HepG2 (cell line): ENCODE data around the gene B3GALNT2. TPM values are rescaled to one million over a fixed set of nuclear protein-coding genes. Genes with fewer than 3 reads are reported as not detected.

Experiments
- ATAC-seq: fragments of 200-7000 bp; cut with Tn5 transposase; 3 replicates; pipeline ENCODE4 v1.9.1; 2020; ENCODE audit warnings: mild to moderate bottlenecking, moderate library complexity
- BruUV-seq: library from RNA; stranded (reverse); fragments of 400-500 nt; replicated peaks from 2 replicates; lab custom pipeline; 2021; lab: Mats Ljungman, UMichigan
- CTCF ChIA-PET: fragments of 300-600 bp; formaldehyde crosslinking; extraction: SDS; loops from one replicate; lab custom pipeline; 2021; ENCODE audit warnings: low total read pairs, inconsistent platforms, low intra/inter-chr PET ratio; lab: Yijun Ruan, JAX
- POLR2A ChIA-PET: fragments of 350-600 bp; sonication (Branson Sonifier 250); formaldehyde crosslinking; loops from one replicate; lab custom pipeline; 2020; ENCODE audit warnings: antibody characterized with exemption, inconsistent platforms; lab: Yijun Ruan, JAX
- DNase-seq: peaks from one replicate; pipeline ENCODE4 v3.0.0-alpha.2; 2015; ENCODE audit warnings: low spot score
- FAIRE-seq: peaks from 3 replicates; lab custom pipeline; 2011; peaks lifted over from hg19 to GRCh38; lab: Jason Lieb, UNC
- H2AFZ ChIP-seq: one replicate; pipeline ENCODE4 v1.6.1; 2011; ENCODE audit warnings: low read length, inconsistent platforms
- H3K27ac ChIP-seq: fragments of 300-600 bp; 3 replicates; pipeline ENCODE4 v1.8.0; 2011; ENCODE audit warnings: mixed run types, mild to moderate bottlenecking, mixed read lengths, low read length, inconsistent platforms; ENCODE audit not compliant: insufficient read depth; ENCODE audit errors: extremely low read length
- H3K27me3 ChIP-seq, 2 experiments: fragments of 200-600 bp in 1 of 2; 2 replicates in 1 of 2; 3 replicates in 1 of 2; pipeline versions ENCODE4 v1.6.0 to v1.8.0; 2011; ENCODE audit warnings: low read length in 2 of 2, mild to moderate bottlenecking in 2 of 2, moderate library complexity in 2 of 2, inconsistent platforms in 1 of 2; ENCODE audit not compliant: insufficient read depth in 2 of 2, control insufficient read depth in 1 of 2
- H3K36me3 ChIP-seq, 2 experiments: fragments of 200-600 bp in 1 of 2; replicated peaks in 1 of 2; 2 replicates in 1 of 2; 3 replicates in 1 of 2; pipeline versions ENCODE4 v1.5.1 to v1.8.0; 2011; ENCODE audit warnings: low read length in 2 of 2, inconsistent platforms in 1 of 2; ENCODE audit not compliant: insufficient read depth in 2 of 2, control insufficient read depth in 1 of 2
- H3K4me1 ChIP-seq: 2 replicates; pipeline ENCODE4 v1.5.1; 2012; ENCODE audit warnings: low read length, inconsistent platforms; ENCODE audit not compliant: insufficient read depth
- H3K4me2 ChIP-seq: 2 replicates; pipeline ENCODE4 v1.6.0; 2011; ENCODE audit warnings: low read depth, low read length, inconsistent platforms
- H3K4me3 ChIP-seq, 3 experiments: fragments of 200-600 bp in 1 of 3; sonication (generic), shearing (Covaris generic) in 1 of 3; replicated peaks in 1 of 3; 2 replicates each; pipeline ENCODE4 v1.5.1; 2011 to 2016; ENCODE audit warnings: low read length in 3 of 3, inconsistent platforms in 2 of 3, low read depth in 2 of 3, mild to moderate bottlenecking in 2 of 3, control low read depth in 1 of 3, mixed read lengths in 1 of 3; ENCODE audit not compliant: insufficient read depth in 1 of 3
- H3K79me2 ChIP-seq: one replicate; pipeline ENCODE4 v1.6.1; 2011; ENCODE audit warnings: low read length, inconsistent platforms; ENCODE audit not compliant: insufficient read depth
- H3K9ac ChIP-seq: 2 replicates; pipeline ENCODE4 v1.6.0; 2011; ENCODE audit warnings: mild to moderate bottlenecking, low read depth, low read length, inconsistent platforms; ENCODE audit not compliant: insufficient read depth
- H3K9me3 ChIP-seq: 2 replicates; pipeline ENCODE4 v1.5.1; 2012; ENCODE audit warnings: mild to moderate bottlenecking, low read length
- H4K20me1 ChIP-seq: 2 replicates; pipeline ENCODE4 v1.6.0; 2011; ENCODE audit warnings: inconsistent platforms, mild to moderate bottlenecking, low read length, moderate library complexity; ENCODE audit not compliant: insufficient read depth
- ARNT ChIP-seq: fragments of 450-650 bp; IDR thresholded peaks from 2 replicates; pipeline ENCODE4 v1.6.1; 2017
- KMT2A ChIP-seq: sonication (generic); formaldehyde crosslinking; IDR thresholded peaks from 2 replicates; pipeline ENCODE4 v1.4.0; 2020; ENCODE audit warnings: missing genetic modification reagents
- MTF2 ChIP-seq: sonication (generic); formaldehyde crosslinking; IDR thresholded peaks from 2 replicates; pipeline ENCODE4 v1.5.0; 2020; ENCODE audit warnings: missing genetic modification reagents, borderline replicate concordance
- NFKBIZ ChIP-seq: IDR thresholded peaks from 2 replicates; pipeline ENCODE4 v1.6.1; 2018; ENCODE audit warnings: missing genetic modification reagents, missing compliant biosample characterization
- TCF7 ChIP-seq: sonication (generic); IDR thresholded peaks from 2 replicates; pipeline ENCODE4 v1.6.1; 2016; ENCODE audit warnings: antibody characterized with exemption, low read depth
- ZNF20 ChIP-seq: sonication (generic); formaldehyde crosslinking; IDR thresholded peaks from 2 replicates; pipeline ENCODE4 v1.4.0; 2020; ENCODE audit warnings: mild to moderate bottlenecking, moderate library complexity, missing genetic modification reagents
- ZNF274 ChIP-seq: sonication (generic); formaldehyde crosslinking; IDR thresholded peaks from 2 replicates; pipeline ENCODE4 v1.5.1; 2020; ENCODE audit warnings: mild to moderate bottlenecking, missing genetic modification reagents
- ZNF747 ChIP-seq: sonication (generic); formaldehyde crosslinking; IDR thresholded peaks from 2 replicates; pipeline ENCODE4 v1.8.1; 2023; ENCODE audit warnings: missing genetic modification reagents, mild to moderate bottlenecking, borderline replicate concordance
- WGBS: methylation state at CpG from one replicate; pipeline ENCODE4 v1.1.6; 2017; ENCODE audit warnings: low lambda C conversion rate; 5-methylcytosine and 5-hydroxymethylcytosine counted together
- in situ Hi-C: cut with HindIII; loops from 2 replicates; pipeline ENCODE4 v1.10.0; 2017; ENCODE audit warnings: low pct_unique_long_range_greater_than_20kb; ENCODE audit not compliant: extremely low pct_ligation_motif_present
- intact Hi-C: fragments of 100-400 bp; cut with micrococcal nuclease; formaldehyde crosslinking; loops from one replicate; pipeline ENCODE4 v1.10.0; 2022; ENCODE audit not compliant: unreplicated experiment
- polyA plus RNA-seq, 8 experiments: library from polyadenylated mRNA; depleted of rRNA in 3 of 8; stranded (reverse) in 7 of 8; unstranded in 1 of 8; fragments of >200 nt; fragmentation: Illumina TruSeq in 4 of 8; extraction: Trizol in 4 of 8; gene quantifications; 2 replicates each; pipeline versions ENCODE4 v1.2.1 to v1.2.3, GENCODE V29; 2011 to 2016; ENCODE audit warnings: low read depth in 4 of 8, missing spikeins in 1 of 8, mixed read lengths in 1 of 8; ENCODE audit not compliant: insufficient read depth in 1 of 8
- total RNA-seq, 5 experiments: library from RNA; depleted of rRNA; stranded (reverse); fragments of >200 nt; fragmentation: Illumina TruSeq; extraction: Trizol; gene quantifications; 2 replicates each; pipeline ENCODE4 v1.2.3, GENCODE V29; 2016; ENCODE audit warnings: low read depth in 1 of 5
- TF ChIP-seq, protein P1 (sequence below): sonication (generic); formaldehyde crosslinking; IDR thresholded peaks from 2 replicates; pipeline ENCODE4 v1.8.1; 2023; ENCODE audit warnings: mild to moderate bottlenecking, inconsistent platforms, moderate library complexity, missing genetic modification reagents, borderline replicate concordance

The B3GALNT2 gene
- total and polyA plus RNA-seq, 2 of the 13 experiments (the other 11 are each of a cell fraction or from before 2014, with no cell fraction given): 16.5 to 28.9 TPM

DNA sequence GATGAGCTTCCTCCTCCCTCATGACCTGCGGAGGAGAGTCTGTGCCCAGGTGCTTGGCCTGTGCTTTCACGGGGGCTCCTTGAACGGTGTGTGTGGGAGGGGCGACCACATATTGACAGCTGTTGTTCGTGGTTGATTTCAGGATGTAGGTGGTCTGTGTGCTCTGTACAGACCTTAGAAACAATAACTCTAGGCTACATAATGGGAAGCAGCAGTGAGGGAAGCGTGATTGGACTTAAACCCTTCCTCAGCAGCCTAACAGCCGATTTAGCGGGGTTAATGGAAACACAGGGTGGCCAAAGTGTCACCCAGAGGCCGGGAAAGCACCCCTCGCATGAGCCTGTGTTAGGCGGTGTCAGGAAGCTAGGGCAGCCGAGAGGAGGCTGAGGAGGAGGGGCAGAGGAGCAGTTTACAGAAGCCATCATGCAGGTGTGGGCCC lies 81.0 kb downstream of the B3GALNT2 start:
- ChIA-PET CTCF (no interaction called here), POLR2A (no interaction called here)
- Histone ChIP-seq H3K9ac (no peak overlapping the region), H3K79me2 (peaks cover 14% of the 10 kb centered on the region), H3K4me2 (no peak overlapping the region), H3K9me3 (no peaks in the 10 kb centered on the region), H3K36me3 (peaks cover 5 to 26% of the 10 kb centered on the region in 2 experiments; a peak in 4 of 5 replicates), H2AFZ (no peak overlapping the region), H3K4me1 (no peaks in the 10 kb centered on the region), H3K27me3 (no peaks in the 10 kb centered on the region; a peak in 1 of 5 replicates), H3K27ac (no peak overlapping the region), H4K20me1 (no peaks in the 10 kb centered on the region), H3K4me3 (no peak overlapping the region)
- DNase-seq (no peak), ATAC-seq (no peak), FAIRE-seq (no peak)
- no TSS peak for BruUV-seq
- intact Hi-C loops: no loop called here
- in situ Hi-C loops: no loop called here
- no peak for TF ChIP-seq ZNF747
- TF ChIP-seq KMT2A: no peak
- no peak for TF ChIP-seq ZNF274 (CRISPR knock-in tag)
- TF ChIP-seq NFKBIZ (CRISPR knock-in tag): no peak
- TF ChIP-seq, protein P1, sequence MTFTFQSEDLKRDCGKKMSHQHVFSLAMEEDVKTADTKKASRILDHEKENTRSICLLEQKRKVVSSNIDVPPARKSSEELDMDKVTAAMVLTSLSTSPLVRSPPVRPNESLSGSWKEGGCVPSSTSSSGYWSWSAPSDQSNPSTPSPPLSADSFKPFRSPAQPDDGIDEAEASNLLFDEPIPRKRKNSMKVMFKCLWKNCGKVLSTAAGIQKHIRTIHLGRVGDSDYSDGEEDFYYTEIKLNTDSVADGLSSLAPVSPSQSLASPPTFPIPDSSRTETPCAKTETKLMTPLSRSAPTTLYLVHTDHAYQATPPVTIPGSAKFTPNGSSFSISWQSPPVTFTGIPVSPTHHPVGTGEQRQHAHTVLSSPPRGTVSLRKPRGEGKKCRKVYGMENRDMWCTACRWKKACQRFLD (CRISPR knock-in tag): no peak
- no peak for TF ChIP-seq ZNF20 (CRISPR knock-in tag)
- WGBS: 86% methylated on average over 12 of the region's 12 CpGs

DNA sequence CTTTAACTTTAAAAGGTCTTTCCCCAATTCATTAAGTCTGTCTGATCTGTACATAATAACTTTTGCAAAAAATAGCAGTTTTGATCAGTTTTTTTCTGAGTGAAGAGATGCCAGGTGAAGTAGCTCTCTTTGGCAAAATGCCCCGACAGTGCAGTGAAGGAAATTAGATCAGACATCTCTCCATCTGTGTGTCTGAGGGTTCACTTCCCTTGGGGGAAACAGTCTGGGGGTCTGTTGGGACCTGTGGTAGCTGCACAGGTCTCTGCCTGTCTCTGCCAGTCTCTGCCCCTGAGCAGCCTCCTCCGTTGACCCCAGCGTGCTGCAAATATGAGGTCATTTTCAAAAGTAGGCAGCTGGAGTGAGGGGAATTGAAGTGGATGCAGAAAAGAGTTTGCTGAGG lies 82.5 kb downstream of the B3GALNT2 start:
- Histone ChIP-seq H3K36me3 (peaks cover 6 to 22% of the 10 kb centered on the region in 2 experiments; a peak in 4 of 5 replicates), H4K20me1 (0 out of 2 replicates have a peak, but pooled peaks cover 4% of the 10 kb centered on the region), H2AFZ (no peak overlapping the region), H3K79me2 (peaks cover 14% of the 10 kb centered on the region), H3K9me3 (no peaks in the 10 kb centered on the region), H3K27me3 (no peaks in the 10 kb centered on the region), H3K27ac (no peak overlapping the region), H3K4me3 (no peak overlapping the region), H3K4me2 (no peak overlapping the region), H3K9ac (no peak overlapping the region), H3K4me1 (peaks cover 9% of the 10 kb centered on the region)
- FAIRE-seq (no peak), DNase-seq (no peak), ATAC-seq (no peak)
- TF ChIP-seq TCF7: no peak
- no peak for TF ChIP-seq ARNT
- TF ChIP-seq MTF2: no peak
- in situ Hi-C loops (no loop called here), intact Hi-C loops (no loop called here)
- BruUV-seq: no TSS peak
- ChIA-PET CTCF (no interaction called here), POLR2A (no interaction called here)
- WGBS: 92% methylated on average over 3 of the region's 3 CpGs
